BE2C (cell line): ENCODE measurements around the gene SYNGR3.

ENCODE experiments used
- DNase-seq: peaks from one replicate; pipeline ENCODE4 v3.0.0-alpha.2; 2020
- H3K27me3 ChIP-seq: fragments of 250-450 bp; sonication (Bioruptor Pico); 2 replicates; pipeline ENCODE4 v1.5.1; 2020; ENCODE audit warnings: mild to moderate bottlenecking
- H3K36me3 ChIP-seq: fragments of 250-450 bp; sonication (Bioruptor Pico); 2 replicates; pipeline ENCODE4 v1.5.1; 2020; ENCODE audit warnings: mild to moderate bottlenecking
- H3K4me1 ChIP-seq: fragments of 250-450 bp; sonication (Bioruptor Pico); 2 replicates; pipeline ENCODE4 v1.5.1; 2020
- H3K4me3 ChIP-seq: 2 replicates; pipeline ENCODE4 v1.5.1; 2011; ENCODE audit warnings: low read depth, low read length
- H3K9me3 ChIP-seq: fragments of 250-450 bp; sonication (Bioruptor Pico); 2 replicates; pipeline ENCODE4 v1.5.1; 2020
- TF ChIP-seq, protein P1 (sequence below): IDR thresholded peaks from 2 replicates; pipeline ENCODE4 v1.5.1; 2012; ENCODE audit warnings: mild to moderate bottlenecking, low read depth, low read length

Gene SYNGR3

DNA sequence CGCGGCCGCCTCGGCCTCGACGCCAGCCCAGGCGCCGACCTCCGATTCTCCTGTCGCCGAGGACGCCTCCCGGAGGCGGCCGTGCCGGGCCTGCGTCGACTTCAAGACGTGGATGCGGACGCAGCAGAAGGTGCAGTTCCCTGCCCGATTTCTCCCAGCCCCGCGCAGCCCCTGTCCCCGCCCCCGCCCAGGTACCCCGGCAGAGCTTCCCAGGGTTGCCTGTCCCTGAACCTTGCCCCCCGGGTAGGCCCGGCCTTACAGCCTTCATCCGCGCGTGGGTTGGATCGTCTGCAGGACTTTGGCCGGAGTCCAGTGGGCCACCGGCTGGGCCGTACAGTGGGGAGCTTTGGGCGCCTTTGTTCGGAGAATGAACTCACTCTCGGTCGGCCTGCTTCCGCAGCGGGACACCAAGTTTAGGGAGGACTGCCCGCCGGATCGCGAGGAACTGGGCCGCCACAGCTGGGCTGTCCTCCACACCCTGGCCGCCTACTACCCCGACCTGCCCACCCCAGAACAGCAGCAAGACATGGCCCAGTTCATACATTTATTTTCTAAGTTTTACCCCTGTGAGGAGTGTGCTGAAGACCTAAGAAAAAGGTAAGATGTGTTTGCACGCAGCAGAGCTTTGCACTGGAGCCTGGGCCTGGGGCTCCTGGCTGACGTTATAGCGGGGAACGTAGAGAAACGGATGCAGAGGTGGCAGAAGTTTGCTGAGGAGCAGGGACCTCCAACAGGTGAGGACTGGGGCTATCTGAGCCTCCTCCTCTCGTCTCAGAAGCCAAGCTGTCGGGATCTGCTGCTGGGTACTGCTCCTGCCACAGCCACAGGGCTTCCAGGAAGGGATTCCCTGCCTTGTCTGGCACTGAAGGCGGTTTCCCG lies 5.2 kb upstream of the SYNGR3 start:
- Histone ChIP-seq H3K4me1 (peaks cover 3% of the 10 kb centered on the region; the same call in 1 of the 2 replicates), H3K36me3 (peaks cover 17% of the 10 kb centered on the region), H3K9me3 (no peaks in the 10 kb centered on the region), H3K4me3 (peak overlapping the region; percentile 86), H3K27me3 (peaks cover 23% of the 10 kb centered on the region)
- no peak for DNase-seq
- TF ChIP-seq, protein P1, sequence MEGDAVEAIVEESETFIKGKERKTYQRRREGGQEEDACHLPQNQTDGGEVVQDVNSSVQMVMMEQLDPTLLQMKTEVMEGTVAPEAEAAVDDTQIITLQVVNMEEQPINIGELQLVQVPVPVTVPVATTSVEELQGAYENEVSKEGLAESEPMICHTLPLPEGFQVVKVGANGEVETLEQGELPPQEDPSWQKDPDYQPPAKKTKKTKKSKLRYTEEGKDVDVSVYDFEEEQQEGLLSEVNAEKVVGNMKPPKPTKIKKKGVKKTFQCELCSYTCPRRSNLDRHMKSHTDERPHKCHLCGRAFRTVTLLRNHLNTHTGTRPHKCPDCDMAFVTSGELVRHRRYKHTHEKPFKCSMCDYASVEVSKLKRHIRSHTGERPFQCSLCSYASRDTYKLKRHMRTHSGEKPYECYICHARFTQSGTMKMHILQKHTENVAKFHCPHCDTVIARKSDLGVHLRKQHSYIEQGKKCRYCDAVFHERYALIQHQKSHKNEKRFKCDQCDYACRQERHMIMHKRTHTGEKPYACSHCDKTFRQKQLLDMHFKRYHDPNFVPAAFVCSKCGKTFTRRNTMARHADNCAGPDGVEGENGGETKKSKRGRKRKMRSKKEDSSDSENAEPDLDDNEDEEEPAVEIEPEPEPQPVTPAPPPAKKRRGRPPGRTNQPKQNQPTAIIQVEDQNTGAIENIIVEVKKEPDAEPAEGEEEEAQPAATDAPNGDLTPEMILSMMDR, result no peak

DNA sequence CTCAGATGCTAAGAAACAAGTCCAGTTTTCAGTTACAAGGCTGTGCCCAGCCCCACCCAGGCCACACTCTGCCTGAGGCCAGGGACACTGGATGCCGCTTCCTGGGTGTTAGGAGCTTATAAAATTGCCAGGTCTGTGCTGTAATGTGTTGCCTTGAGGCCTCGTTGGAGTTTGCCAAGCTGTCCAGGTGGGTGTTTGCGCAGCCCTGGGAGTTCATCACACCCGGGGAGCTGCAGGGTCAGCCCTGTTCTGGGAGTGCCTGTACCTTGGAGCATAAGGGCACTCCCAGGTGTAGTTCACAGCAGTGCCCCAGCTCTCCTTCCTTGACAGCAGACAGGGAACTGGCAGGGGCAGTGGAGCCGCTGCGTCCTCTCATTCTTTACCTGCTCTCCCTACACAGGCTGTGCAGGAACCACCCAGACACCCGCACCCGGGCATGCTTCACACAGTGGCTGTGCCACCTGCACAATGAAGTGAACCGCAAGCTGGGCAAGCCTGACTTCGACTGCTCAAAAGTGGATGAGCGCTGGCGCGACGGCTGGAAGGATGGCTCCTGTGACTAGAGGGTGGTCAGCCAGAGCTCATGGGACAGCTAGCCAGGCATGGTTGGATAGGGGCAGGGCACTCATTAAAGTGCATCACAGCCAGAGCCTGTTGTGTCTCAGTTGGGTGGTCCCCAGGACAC lies 4.2 kb upstream of the SYNGR3 start:
- Histone ChIP-seq H3K4me1 (peaks cover 3% of the 10 kb centered on the region; the same call in 1 of the 2 replicates), H3K4me3 (no peak overlapping the region; the same call in 1 of the 2 replicates), H3K27me3 (peaks cover 25% of the 10 kb centered on the region), H3K9me3 (no peaks in the 10 kb centered on the region), H3K36me3 (peaks cover 17% of the 10 kb centered on the region)
- no peak for DNase-seq
- TF ChIP-seq, protein P1, result no peak

DNA sequence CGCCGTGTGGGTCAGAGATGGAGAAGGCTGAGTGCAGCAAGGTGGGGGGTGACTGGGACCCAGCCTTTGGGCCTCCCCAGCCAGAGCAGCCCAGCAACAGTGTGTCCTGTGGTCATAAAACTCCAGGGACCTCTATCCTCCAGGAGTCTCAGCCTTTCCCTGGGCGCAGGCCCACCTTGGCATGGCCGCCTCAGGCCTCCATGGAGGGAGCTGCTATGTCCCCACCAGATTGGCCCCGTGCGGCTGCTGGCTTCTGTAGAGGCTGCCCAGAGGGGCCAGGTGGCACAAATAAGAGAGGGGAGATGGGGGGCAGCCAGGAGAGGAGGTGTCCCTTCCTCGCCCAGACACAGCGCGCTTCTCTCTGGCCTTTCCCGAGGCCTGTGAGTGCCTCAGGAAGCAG lies 2.6 kb upstream of the SYNGR3 start:
- TF ChIP-seq, protein P1, result no peak
- H3K9me3 ChIP-seq, result peaks cover 4% of the 10 kb centered on the region; the same call in 1 of the 2 replicates
- DNase-seq, result no peak
- peaks cover 29% of the 10 kb centered on the region for H3K27me3 ChIP-seq
- peaks cover 3% of the 10 kb centered on the region; the same call in 1 of the 2 replicates for H3K4me1 ChIP-seq
- no peak overlapping the region for H3K4me3 ChIP-seq
- H3K36me3 ChIP-seq, result peaks cover 17% of the 10 kb centered on the region

DNA sequence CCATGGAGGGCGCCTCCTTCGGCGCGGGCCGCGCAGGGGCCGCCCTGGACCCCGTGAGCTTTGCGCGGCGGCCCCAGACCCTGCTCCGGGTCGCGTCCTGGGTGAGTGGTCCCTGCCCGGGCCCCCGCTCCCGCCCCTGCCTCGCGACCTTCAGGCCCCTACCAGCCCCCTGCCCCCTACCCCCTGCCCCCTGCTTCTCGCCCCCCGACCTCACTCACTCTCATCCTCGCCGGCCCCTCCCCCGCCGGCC lies 256 bp downstream of the SYNGR3 start:
- peaks cover 29% of the 10 kb centered on the region for H3K27me3 ChIP-seq

DNA sequence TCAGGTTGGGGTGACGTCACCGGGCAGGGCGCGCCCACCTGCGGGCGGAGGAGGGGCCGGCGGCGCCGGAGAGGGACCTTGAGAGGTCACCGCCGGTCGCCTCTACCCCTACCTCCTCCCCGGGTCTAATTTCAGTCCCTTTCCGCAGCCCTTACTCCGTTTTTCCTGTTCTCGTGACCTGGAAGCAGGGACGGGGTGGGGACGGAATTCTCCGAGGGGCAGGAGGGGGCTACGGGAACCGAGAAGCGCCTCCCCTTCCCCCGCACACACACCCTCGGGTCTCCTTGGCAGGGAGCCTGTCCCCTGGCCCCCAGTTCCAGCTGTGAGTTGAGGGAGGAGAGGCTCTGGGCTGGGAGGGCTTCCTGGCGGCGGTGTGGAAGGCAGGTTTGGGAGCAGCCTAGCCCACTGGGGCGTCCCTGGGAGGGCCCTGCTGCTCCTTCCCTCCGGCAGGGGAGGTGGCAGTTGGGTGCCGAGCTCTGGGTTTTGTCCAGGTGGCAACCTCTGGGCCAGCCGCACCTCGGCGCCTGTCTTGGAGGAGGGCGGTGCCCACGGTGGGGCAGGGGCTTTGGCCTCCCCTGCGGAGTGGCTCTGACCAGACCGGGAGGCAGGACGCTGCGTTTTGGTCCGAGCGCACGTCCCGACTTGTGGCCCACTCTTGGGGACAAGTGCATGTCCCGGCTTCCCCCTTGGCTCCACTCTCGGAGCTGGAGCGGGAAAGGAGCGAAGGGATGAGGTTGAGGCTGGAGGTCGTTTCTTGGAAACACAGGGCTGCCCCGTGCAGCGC lies 773 bp downstream of the SYNGR3 start:
- H3K36me3 ChIP-seq, result peaks cover 20% of the 10 kb centered on the region
- peaks cover 29% of the 10 kb centered on the region for H3K27me3 ChIP-seq
- peaks cover 10% of the 10 kb centered on the region for H3K9me3 ChIP-seq
- no peaks in the 10 kb centered on the region for H3K4me1 ChIP-seq
- peak overlapping the region; percentile 46 for H3K4me3 ChIP-seq
- DNase-seq, result no peak
- TF ChIP-seq, protein P1, result no peak

More for the DNA sequence above, 256 bp downstream of the SYNGR3 start:
- Histone ChIP-seq H3K9me3 (peaks cover 10% of the 10 kb centered on the region), H3K4me1 (no peaks in the 10 kb centered on the region), H3K4me3 (peak overlapping the region; percentile 46), H3K36me3 (peaks cover 17% of the 10 kb centered on the region)
- DNase-seq, result no peak
- TF ChIP-seq, protein P1, result no peak
